Measurements from ENCODE around the gene STAT3. TPM values are rescaled to one million over a fixed set of nuclear protein-coding genes. Genes with fewer than 3 reads are reported as not detected.
A peak's percentile ranks its signal among the peaks of the same experiment; 100 is the strongest.
"Not testable (repeated sequence)": the region's sequence is repeated elsewhere in the genome, so short reads cannot be mapped to it uniquely, and the experiment has no call there.

STAT3 gene
- total and polyA plus RNA-seq, 2 of the 13 experiments (the other 11 are each of a cell fraction or from before 2014, with no cell fraction given) = 61.8 to 62.4 TPM

- ATAC-seq; H3K27ac ChIP-seq (ENCODE audit: extremely low read length, insufficient read depth, low read length); in situ Hi-C loops (cut with HindIII; ENCODE audit: extremely low pct_ligation_motif_present, low pct_unique_long_range_greater_than_20kb); DNase-seq (ENCODE audit: low spot score); intact Hi-C loops (cut with micrococcal nuclease; ENCODE audit: unreplicated experiment); H2AFZ ChIP-seq (ENCODE audit: low read length); H3K79me2 ChIP-seq (ENCODE audit: insufficient read depth, low read length); H3K9me3 ChIP-seq (ENCODE audit: low read length); FAIRE-seq; POLR2A ChIA-PET; H3K4me3 ChIP-seq (replicated peaks in 1 of 3; ENCODE audit: insufficient read depth in 1 of 3, low read depth in 2 of 3, low read length in 3 of 3); H3K27me3 ChIP-seq (ENCODE audit: control insufficient read depth in 1 of 2, insufficient read depth in 2 of 2, low read length in 2 of 2); H3K9ac ChIP-seq (ENCODE audit: insufficient read depth, low read depth, low read length); H3K4me2 ChIP-seq (ENCODE audit: low read depth, low read length); H4K20me1 ChIP-seq (ENCODE audit: insufficient read depth, low read length); BruUV-seq (replicated peaks); CTCF ChIA-PET (ENCODE audit: low intra/inter-chr PET ratio, low total read pairs); H3K36me3 ChIP-seq (replicated peaks in 1 of 2; ENCODE audit: control insufficient read depth in 1 of 2, insufficient read depth in 2 of 2, low read length in 2 of 2): not testable (repeated sequence)
- no CpG with 5 or more reads among the region's 10 CpGs for WGBS (ENCODE audit: low lambda C conversion rate)
- H3K4me1 ChIP-seq (ENCODE audit: insufficient read depth, low read length) = peaks cover 24% of the 10 kb centered on the region
These were observed 88.9 kb downstream of the STAT3 start for GRCh38 chr17:42299361-42299760.

GRCh38 chr17:42297775-42298174, 90.5 kb downstream of the STAT3 start:
- POLR2A ChIA-PET; CTCF ChIA-PET (ENCODE audit: low intra/inter-chr PET ratio, low total read pairs); H3K79me2 ChIP-seq (ENCODE audit: insufficient read depth, low read length); FAIRE-seq; BruUV-seq (replicated peaks); DNase-seq (ENCODE audit: low spot score); intact Hi-C loops (cut with micrococcal nuclease; ENCODE audit: unreplicated experiment); in situ Hi-C loops (cut with HindIII; ENCODE audit: extremely low pct_ligation_motif_present, low pct_unique_long_range_greater_than_20kb); H3K27me3 ChIP-seq (ENCODE audit: control insufficient read depth in 1 of 2, insufficient read depth in 2 of 2, low read length in 2 of 2); H3K27ac ChIP-seq (ENCODE audit: extremely low read length, insufficient read depth, low read length); H3K9me3 ChIP-seq (ENCODE audit: low read length); ATAC-seq; H4K20me1 ChIP-seq (ENCODE audit: insufficient read depth, low read length); H3K4me3 ChIP-seq (replicated peaks in 1 of 3; ENCODE audit: insufficient read depth in 1 of 3, low read depth in 2 of 3, low read length in 3 of 3); H3K4me2 ChIP-seq (ENCODE audit: low read depth, low read length); H3K9ac ChIP-seq (ENCODE audit: insufficient read depth, low read depth, low read length); H3K36me3 ChIP-seq (replicated peaks in 1 of 2; ENCODE audit: control insufficient read depth in 1 of 2, insufficient read depth in 2 of 2, low read length in 2 of 2); H2AFZ ChIP-seq (ENCODE audit: low read length): not testable (repeated sequence)
- H3K4me1 ChIP-seq (ENCODE audit: insufficient read depth, low read length) = peaks cover 10% of the 10 kb centered on the region
- 75% methylated on average over 9 of the region's 10 CpGs for WGBS (ENCODE audit: low lambda C conversion rate)

GRCh38 chr17:42296012-42296411, 92.2 kb downstream of the STAT3 start:
- POLR2A ChIA-PET = interaction anchor here (1.7 kb wide), 1 partner anchor 16 kb away, joined by 8 read pairs; no protein-coding TSS in a partner anchor
- BruUV-seq (replicated peaks) = no TSS peak
- CTCF ChIA-PET (ENCODE audit: low intra/inter-chr PET ratio, low total read pairs) = no interaction called here

More at GRCh38 chr17:42296012-42296411, 92.2 kb downstream of the STAT3 start:
- in situ Hi-C loops (cut with HindIII; ENCODE audit: extremely low pct_ligation_motif_present, low pct_unique_long_range_greater_than_20kb) = no loop called here
- no peak overlapping the region for H2AFZ ChIP-seq (ENCODE audit: low read length)
- TF ChIP-seq ZNF263 (CRISPR knock-in tag; IDR thresholded peaks at IDR 0.05) = peak; percentile 88
- no peak for TF ChIP-seq ZNF180 (CRISPR knock-in tag; IDR thresholded peaks at IDR 0.05; ENCODE audit: borderline replicate concordance, low read depth)
- H3K4me1 ChIP-seq (ENCODE audit: insufficient read depth, low read length) = peaks cover 10% of the 10 kb centered on the region
- no peaks in the 10 kb centered on the region for H3K79me2 ChIP-seq (ENCODE audit: insufficient read depth, low read length)
- no peak for DNase-seq (ENCODE audit: low spot score)
- no peaks in the 10 kb centered on the region for H3K9me3 ChIP-seq (ENCODE audit: low read length)
- intact Hi-C loops (cut with micrococcal nuclease; ENCODE audit: unreplicated experiment) = no loop called here
- no peak for ATAC-seq
- H4K20me1 ChIP-seq (ENCODE audit: insufficient read depth, low read length) = no peaks in the 10 kb centered on the region
- 70% methylated on average over 3 of the region's 3 CpGs for WGBS (ENCODE audit: low lambda C conversion rate)
- FAIRE-seq = no peak
- no peak overlapping the region for H3K4me2 ChIP-seq (ENCODE audit: low read depth, low read length)
- H3K9ac ChIP-seq (ENCODE audit: insufficient read depth, low read depth, low read length) = no peak overlapping the region
- H3K4me3 ChIP-seq (replicated peaks in 1 of 3; ENCODE audit: insufficient read depth in 1 of 3, low read depth in 2 of 3, low read length in 3 of 3) = no peak overlapping the region
- H3K27me3 ChIP-seq (ENCODE audit: control insufficient read depth in 1 of 2, insufficient read depth in 2 of 2, low read length in 2 of 2) = no peaks in the 10 kb centered on the region
- no peak overlapping the region for H3K27ac ChIP-seq (ENCODE audit: extremely low read length, insufficient read depth, low read length)
- no peaks in the 10 kb centered on the region for H3K36me3 ChIP-seq (replicated peaks in 1 of 2; ENCODE audit: control insufficient read depth in 1 of 2, insufficient read depth in 2 of 2, low read length in 2 of 2)
